GM21529 (cell line): Measurements from ENCODE around the gene GBGT1.

Experiments
- ATAC-seq: cut with Tn5 transposase; IDR thresholded peaks from one replicate; pipeline ENCODE4 v1.9.1; 2021; ENCODE audit not compliant: unreplicated experiment

GBGT1 gene

GRCh38 chr9:133144904-133145851, 18.5 kb downstream of the GBGT1 start:
- no peak for ATAC-seq

GRCh38 chr9:133144142-133144903, 19.4 kb downstream of the GBGT1 start:
- ATAC-seq, result peak; percentile 45

- ATAC-seq, result no peak
Measured at GRCh38 chr9:133143639-133144141, 20.0 kb downstream of the GBGT1 start.

- no peak for ATAC-seq
Measured at GRCh38 chr9:133142684-133143622, 20.8 kb downstream of the GBGT1 start.

- ATAC-seq, result no peak
Measured at GRCh38 chr9:133141833-133142595, 21.7 kb downstream of the GBGT1 start.

- ATAC-seq, result no peak
Measured at GRCh38 chr9:133140606-133141005, 23.1 kb downstream of the GBGT1 start.

DNA sequence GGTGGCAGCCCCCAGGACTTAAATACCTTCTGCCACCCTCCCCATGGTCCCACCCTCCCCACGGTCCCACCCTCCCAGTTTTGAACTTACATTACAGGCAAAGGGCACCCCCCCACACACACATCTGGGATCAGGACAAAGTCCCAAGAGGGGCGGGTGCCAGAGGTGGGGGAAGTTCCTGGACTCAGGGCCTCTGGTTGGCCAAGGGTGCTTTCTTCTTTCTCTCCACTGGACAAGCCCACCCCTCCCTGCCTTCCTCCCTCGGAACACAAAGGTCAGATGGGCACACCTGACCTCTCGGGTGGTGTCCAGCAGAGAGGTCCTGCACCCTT, 23.6 kb downstream of the GBGT1 start:
- no peak for ATAC-seq

GRCh38 chr9:133139246-133140173, 24.2 kb downstream of the GBGT1 start:
- no peak for ATAC-seq

DNA sequence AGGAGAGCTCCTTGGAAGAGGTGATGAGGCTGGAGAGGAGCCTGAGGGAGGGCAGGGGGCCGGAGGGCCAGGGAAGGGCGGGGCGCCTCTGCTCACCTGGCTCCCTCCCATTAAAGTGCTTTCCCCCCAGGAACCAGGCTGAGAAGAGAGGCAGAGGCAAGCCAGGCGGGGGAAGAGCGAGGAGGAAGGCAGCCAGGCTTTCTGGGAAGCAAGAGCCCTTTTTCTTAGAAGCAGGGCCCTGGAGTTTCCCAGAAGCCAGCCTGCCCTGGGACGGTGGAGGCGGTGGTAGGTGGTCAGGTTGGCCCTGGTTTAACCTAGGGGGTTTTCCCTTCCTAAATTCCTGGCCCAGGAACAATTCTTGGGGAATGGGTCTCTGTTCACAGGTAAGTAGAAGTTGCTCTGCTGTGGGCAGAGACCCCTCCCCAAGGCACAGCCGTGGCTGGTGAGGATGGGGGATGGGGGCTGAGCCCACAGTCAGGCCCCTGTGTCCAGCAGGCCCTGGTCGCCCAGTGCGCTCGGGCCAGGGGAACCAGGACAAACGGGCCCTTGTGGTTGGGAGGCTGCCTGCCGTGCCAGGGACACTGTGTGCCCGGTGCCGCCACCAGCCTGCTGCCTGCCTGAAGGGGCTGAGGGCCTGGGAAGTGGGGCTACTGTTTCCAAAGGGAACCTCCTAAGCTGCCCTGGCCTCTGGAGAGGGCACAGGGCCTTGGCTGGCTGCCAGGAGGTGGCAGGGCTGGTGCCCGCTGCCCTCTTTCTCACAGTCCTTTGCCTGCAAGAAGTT, 26.1 kb downstream of the GBGT1 start:
- no peak for ATAC-seq

DNA sequence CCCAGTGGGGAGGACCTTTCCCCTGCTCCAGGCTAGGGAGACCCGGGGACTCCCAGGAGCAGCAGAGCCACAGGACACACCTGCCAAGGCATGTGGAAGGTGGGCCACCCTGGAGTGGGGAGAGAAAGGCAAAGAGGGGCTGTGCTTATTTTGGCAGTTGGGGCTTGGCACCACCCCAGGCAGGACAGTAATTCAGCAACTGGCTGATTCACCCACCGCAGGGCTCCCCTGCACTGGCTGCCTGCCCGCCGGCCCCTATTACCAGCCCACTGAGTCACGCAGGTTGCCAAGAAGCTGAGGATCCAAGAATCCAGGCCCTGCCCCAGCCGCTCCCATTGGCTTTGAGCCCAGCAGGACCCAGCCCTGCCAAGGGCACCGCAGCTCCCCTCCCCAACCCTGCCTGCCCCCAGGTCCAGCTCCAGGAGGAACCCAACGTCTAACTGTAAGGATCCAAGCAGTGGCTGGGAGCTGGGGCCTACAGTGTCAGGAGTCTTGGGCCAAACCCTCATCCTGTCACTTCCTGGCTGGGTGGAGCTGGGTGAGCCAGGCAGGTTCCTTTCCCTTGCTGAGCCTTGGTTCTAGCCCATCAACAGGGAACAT, 28.5 kb downstream of the GBGT1 start:
- ATAC-seq, result no peak

GRCh38 chr9:133134388-133135145, 29.1 kb downstream of the GBGT1 start:
- ATAC-seq, result no peak

DNA sequence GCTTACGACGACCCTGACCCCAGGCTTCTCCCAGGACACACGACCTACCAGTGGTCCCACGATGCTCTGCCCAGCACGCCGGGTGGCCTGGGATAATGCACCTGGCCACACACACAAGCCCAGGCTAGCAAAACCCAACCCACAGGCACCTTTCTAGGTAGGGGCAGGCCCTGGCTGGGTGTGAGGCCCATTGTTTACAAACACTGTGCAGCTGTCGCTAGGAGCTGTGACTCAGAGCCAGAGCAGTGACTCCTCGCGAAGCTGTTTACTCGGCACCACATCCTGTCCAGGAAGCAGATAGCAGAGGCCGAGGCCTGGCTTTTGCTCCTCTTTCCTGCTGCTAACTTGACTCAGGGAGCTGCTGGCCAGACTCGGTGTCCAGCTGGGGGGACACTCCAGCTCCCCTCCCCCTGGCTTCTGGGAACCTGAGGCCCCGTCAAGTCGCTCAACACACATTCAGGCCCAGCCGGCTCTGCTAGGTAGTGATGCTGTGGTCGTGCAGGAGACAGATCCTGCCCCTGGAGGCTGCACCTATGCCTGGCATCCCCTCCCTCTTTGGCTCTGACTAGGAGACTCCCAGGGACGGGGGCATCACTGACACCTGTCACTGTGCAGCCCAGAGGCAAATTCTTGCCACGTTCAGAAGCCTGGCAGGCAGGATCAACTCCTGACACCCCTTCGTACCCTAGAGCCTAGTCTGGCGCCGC, 29.9 kb downstream of the GBGT1 start:
- peak; percentile 94 for ATAC-seq

GRCh38 chr9:133132174-133132573, 31.5 kb downstream of the GBGT1 start:
- ATAC-seq, result no peak

- ATAC-seq, result no peak
Measured at GRCh38 chr9:133131506-133131905, 32.2 kb downstream of the GBGT1 start.

- ATAC-seq, result peak; percentile 29
Measured at GRCh38 chr9:133130685-133131244, 32.9 kb downstream of the GBGT1 start.
